Neural progenitor cell (in vitro differentiated cells): ENCODE measurements around the gene CC2D2A.
"Not testable (repeated sequence)": the region's sequence is repeated elsewhere in the genome, so short reads cannot be mapped to it uniquely, and the experiment has no call there.

Experiments
- EZH2 ChIP-seq: fragments of 200-600 bp; sonication (generic); IDR thresholded peaks from 2 replicates; pipeline ENCODE4 v1.6.1; 2017; ENCODE audit warnings: antibody characterized with exemption, mild to moderate bottlenecking, moderate library complexity
- TF ChIP-seq, protein P1 (sequence below): fragments of 200-600 bp; sonication (generic); IDR thresholded peaks from 2 replicates; pipeline ENCODE4 v1.5.1; 2017; ENCODE audit warnings: antibody characterized with exemption, mild to moderate bottlenecking

DNA sequence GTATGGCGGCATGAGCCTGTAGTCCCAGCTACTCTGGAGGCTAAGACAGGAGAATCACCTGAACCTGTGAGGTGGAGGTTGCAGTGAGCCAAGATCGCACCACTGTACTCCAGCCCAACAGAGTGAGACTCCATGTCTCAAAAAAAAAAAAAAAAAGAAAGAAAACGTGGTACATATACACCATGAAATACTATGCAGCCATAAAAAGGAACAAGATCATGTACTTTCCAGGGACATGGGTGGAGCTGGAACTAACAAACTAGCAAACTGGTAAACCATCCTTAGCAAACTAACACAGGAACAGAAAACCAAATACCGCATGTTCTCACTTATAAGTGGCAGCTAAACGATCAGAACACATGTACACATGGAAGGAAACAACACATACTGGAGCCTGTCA, 147.7 kb downstream of the CC2D2A start:
- TF ChIP-seq, protein P1, sequence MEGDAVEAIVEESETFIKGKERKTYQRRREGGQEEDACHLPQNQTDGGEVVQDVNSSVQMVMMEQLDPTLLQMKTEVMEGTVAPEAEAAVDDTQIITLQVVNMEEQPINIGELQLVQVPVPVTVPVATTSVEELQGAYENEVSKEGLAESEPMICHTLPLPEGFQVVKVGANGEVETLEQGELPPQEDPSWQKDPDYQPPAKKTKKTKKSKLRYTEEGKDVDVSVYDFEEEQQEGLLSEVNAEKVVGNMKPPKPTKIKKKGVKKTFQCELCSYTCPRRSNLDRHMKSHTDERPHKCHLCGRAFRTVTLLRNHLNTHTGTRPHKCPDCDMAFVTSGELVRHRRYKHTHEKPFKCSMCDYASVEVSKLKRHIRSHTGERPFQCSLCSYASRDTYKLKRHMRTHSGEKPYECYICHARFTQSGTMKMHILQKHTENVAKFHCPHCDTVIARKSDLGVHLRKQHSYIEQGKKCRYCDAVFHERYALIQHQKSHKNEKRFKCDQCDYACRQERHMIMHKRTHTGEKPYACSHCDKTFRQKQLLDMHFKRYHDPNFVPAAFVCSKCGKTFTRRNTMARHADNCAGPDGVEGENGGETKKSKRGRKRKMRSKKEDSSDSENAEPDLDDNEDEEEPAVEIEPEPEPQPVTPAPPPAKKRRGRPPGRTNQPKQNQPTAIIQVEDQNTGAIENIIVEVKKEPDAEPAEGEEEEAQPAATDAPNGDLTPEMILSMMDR: not testable (repeated sequence)
- not testable (repeated sequence) for TF ChIP-seq EZH2
